A549 treated with RU486 at 1 μM for 4 hours (cell line): Measurements from ENCODE around the gene CHDH. TPM values are rescaled to one million over a fixed set of nuclear protein-coding genes. Genes with fewer than 3 reads are reported as not detected.

Experiments used
- total RNA-seq: library from RNA; stranded (reverse); fragments of 200-300 nt; extraction: Qiagen RNA extraction; gene quantifications from 5 replicates; pipeline ENCODE4 v1.2.3, GENCODE V29; 2022; ENCODE audit warnings: low read depth

CHDH gene
- total RNA-seq: 1.8 to 3.4 TPM (median 2.4 TPM) in 5 replicates

GRCh38 chr3:53846134-53846850 is at the start of gene CHDH, which contains the start of gene IL17RB:
CHDH (minus strand) TSS chr3:53846419; CDS start chr3:53824008, 22,411 bp downstream.
IL17RB (plus strand) TSS chr3:53846568; CDS start chr3:53846589, 21 bp downstream.

GRCh38 chr3:53891497-53892285 is 45.5 kb upstream of the CHDH start, which contains the start of gene SELENOK:
SELENOK (minus strand) TSS chr3:53891859.

GRCh38 chr3:53881691-53882593 is 35.7 kb upstream of the CHDH start, which contains the start of gene ACTR8:
ACTR8 (minus strand) TSS chr3:53882152; CDS start chr3:53882101, 51 bp downstream.

Other genes starting within 250 kb of the CHDH start
- 0.77 to 1.8 TPM (median 1.0 TPM) in 5 replicates for gene IL17RB, start 149 bp upstream of the CHDH start, total RNA-seq
- gene ACTR8, start 35.7 kb upstream of the CHDH start, total RNA-seq: 13.5 to 19.1 TPM (median 17.1 TPM) in 5 replicates
- 21.5 to 26.5 TPM (median 23.7 TPM) in 5 replicates for gene SELENOK, start 45.4 kb upstream of the CHDH start, total RNA-seq